ENCODE measurements around the gene KMO. TPM values are rescaled to one million over a fixed set of nuclear protein-coding genes. Genes with fewer than 3 reads are reported as not detected.
A peak's percentile ranks its signal among the peaks of the same experiment; 100 is the strongest.

The KMO gene
- total RNA-seq, 1 donor from 2014 or later: not detected

DNA sequence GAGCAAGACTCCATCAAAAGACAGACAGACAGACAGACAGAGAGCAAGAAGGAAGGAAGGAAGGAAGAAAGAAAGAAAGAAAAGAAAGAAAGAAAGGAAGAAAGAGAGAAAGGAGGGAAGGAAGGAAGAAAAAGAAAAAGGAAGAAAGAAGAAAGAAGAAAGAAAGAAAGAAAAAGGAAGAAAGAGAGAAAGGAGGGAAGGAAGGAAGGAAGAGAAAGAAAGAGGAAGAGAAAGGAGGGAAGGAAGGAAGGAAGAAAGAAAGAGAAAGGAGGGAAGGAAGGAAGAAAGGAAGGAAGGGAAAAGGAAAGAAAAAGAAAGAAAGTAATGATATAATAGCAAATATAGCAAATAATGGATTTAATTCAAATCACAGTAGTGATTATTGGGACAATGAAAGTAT is 75.3 kb downstream of the KMO start:
- no peak for DNase-seq (ENCODE audit: low spot score in 2 of 2)

DNA sequence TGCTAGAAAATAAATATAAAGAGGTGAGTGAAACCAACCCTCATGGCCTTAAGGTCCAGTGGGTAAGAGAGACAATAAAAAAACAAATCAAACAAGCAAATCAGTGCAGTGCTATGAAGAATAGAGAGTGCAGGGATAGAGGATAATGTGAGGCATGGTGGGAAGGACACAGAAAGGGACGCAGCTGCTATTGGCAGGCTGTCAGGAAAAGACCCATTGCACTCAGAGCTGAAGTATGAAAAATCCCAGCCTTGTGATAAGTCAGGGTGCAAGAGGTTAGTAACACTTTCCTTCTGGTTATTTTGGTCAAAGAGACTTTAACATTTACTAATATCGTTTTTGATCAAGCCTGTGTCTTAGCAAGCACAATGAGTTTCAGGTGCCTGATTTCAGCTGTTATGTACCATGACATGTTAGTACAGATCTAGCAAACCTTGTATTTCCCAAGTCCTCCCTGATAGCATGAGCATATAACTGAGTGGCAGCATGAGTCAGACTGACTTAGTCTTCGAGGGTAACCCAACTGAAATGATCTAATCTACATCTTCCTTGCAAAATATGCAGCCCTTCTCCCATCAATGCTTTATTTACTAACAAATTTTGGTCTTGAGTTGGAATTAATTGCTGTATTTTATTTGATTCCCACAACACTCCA is 76.3 kb downstream of the KMO start:
- no peaks in the 10 kb centered on the region for H3K4me1 ChIP-seq
- DNase-seq (ENCODE audit: low spot score in 2 of 2): no peak
- no peaks in the 10 kb centered on the region for H3K9me3 ChIP-seq
- H3K36me3 ChIP-seq: no peaks in the 10 kb centered on the region
- TF ChIP-seq CTCF (IDR thresholded peaks at IDR 0.05): no peak
- no peak overlapping the region for H3K4me3 ChIP-seq
- no peaks in the 10 kb centered on the region for H3K27me3 ChIP-seq
- H3K27ac ChIP-seq: no peak overlapping the region
- intact Hi-C loops (cut with DNase I): no loop called here

More for the DNA sequence above, 75.3 kb downstream of the KMO start:
- Histone ChIP-seq H3K27ac (no peak overlapping the region), H3K9me3 (no peaks in the 10 kb centered on the region), H3K4me1 (no peaks in the 10 kb centered on the region), H3K27me3 (no peaks in the 10 kb centered on the region), H3K36me3 (no peaks in the 10 kb centered on the region), H3K4me3 (no peak overlapping the region)
- no peak for TF ChIP-seq CTCF (IDR thresholded peaks at IDR 0.05)
- intact Hi-C loops (cut with DNase I): no loop called here

GRCh38 chr1:241610056-241610815 is 78.1 kb downstream of the KMO start:
- intact Hi-C loops (cut with DNase I): no loop called here
- Histone ChIP-seq H3K4me1 (no peaks in the 10 kb centered on the region), H3K4me3 (no peak overlapping the region), H3K9me3 (no peaks in the 10 kb centered on the region), H3K36me3 (no peaks in the 10 kb centered on the region), H3K27ac (no peak overlapping the region), H3K27me3 (no peaks in the 10 kb centered on the region)
- no peak for DNase-seq (ENCODE audit: low spot score in 2 of 2)
- no peak for TF ChIP-seq CTCF (IDR thresholded peaks at IDR 0.05)

DNA sequence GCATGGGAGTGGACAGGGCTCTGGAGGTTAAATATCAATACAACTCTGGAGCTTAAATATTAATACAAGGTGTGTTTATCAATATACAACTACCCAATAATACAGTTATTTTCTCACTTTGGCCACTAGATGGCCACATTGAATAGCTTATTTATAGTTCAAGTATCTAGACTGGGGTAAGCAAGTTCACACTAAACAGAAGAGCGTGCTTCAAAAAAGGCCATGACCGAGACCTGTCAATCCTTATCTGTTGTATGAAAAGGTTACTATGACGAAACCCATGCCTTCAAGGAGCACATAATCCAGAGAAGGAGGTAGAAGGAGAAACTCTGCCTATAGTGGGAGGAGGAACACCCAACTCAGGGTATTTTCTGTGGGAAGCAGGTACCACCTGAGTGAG is 78.9 kb downstream of the KMO start:
- no peak overlapping the region for H3K27ac ChIP-seq
- intact Hi-C loops (cut with DNase I): loop anchor here (1.0 kb wide), 1 partner anchor 223 kb away; no protein-coding TSS in a partner anchor
- no peaks in the 10 kb centered on the region for H3K27me3 ChIP-seq
- no peaks in the 10 kb centered on the region for H3K4me1 ChIP-seq
- no peak for DNase-seq (ENCODE audit: low spot score in 2 of 2)
- H3K4me3 ChIP-seq: no peak overlapping the region
- no peaks in the 10 kb centered on the region for H3K9me3 ChIP-seq
- peak; percentile 58 to 75 (median 60) for TF ChIP-seq CTCF (IDR thresholded peaks at IDR 0.05)
- no peaks in the 10 kb centered on the region for H3K36me3 ChIP-seq

GRCh38 chr1:241611736-241612135 is 79.6 kb downstream of the KMO start:
- TF ChIP-seq CTCF (IDR thresholded peaks at IDR 0.05): no peak
- Histone ChIP-seq H3K9me3 (no peaks in the 10 kb centered on the region), H3K36me3 (no peaks in the 10 kb centered on the region), H3K4me3 (no peak overlapping the region), H3K27ac (no peak overlapping the region), H3K27me3 (no peaks in the 10 kb centered on the region), H3K4me1 (no peaks in the 10 kb centered on the region)
- DNase-seq (ENCODE audit: low spot score in 2 of 2): no peak
- intact Hi-C loops (cut with DNase I): loop anchor here (1.0 kb wide), 1 partner anchor 223 kb away; no protein-coding TSS in a partner anchor
